Anterior cingulate cortex (tissue), 58 donors: ENCODE results near the gene CSF3.

ENCODE experiments used
- DNase-seq, 58 donors: peaks; one replicate each; lab custom pipeline; 2025; lab: John Stamatoyannopoulos, UW

CSF3 gene

GRCh38 chr17:40015005-40015997 is at the start of gene CSF3:
Gene CSF3 (plus strand): TSS chr17:40015440. CDS start chr17:40015475, 35 bp downstream.
- no peak for DNase-seq

DNA sequence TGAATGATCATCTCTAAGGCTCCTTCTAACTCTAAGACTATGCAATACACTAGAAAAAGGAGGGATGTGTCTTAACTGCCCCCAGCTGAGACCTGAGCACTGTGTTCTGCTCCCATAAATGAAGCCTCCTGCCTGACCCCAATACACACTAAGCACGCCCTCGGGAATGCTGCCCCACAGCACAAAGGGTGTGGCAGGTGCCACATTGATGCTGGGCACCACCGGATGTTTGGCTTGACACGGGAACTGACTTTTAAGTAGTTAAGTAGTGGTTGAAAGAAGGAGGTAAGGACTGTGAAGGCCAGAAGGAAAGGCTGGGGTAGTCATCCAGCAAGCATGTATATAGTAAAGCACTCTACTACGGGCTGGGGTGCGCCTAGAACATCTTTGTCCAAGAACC is 48.5 kb upstream of the CSF3 start:
- DNase-seq = no peak

- no peak for DNase-seq
Measured at GRCh38 chr17:39968761-39969160, 46.5 kb upstream of the CSF3 start.

DNA sequence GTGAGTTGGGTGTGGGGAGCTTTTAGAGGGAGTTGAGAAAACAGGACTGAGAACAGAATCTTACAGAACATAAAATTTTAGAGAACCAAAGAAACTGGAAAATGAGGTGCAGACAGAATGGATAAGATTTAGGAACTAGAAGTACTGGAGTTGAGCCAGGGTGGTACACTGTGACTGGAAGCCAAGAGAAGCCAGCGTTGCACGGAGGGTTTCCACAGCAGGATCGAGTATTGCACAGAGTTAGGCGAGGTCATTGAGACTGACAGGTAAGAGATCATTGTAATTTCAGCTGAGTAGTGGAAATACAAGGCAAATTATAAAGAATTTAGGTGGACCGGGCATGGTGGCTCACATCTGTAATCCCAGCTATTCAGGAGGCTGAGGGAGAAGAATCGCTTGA is 45.9 kb upstream of the CSF3 start:
- no peak for DNase-seq

GRCh38 chr17:39970157-39970692 is 45.0 kb upstream of the CSF3 start:
- DNase-seq = no peak

GRCh38 chr17:39971076-39971603 is 44.1 kb upstream of the CSF3 start:
- DNase-seq = no peak

DNA sequence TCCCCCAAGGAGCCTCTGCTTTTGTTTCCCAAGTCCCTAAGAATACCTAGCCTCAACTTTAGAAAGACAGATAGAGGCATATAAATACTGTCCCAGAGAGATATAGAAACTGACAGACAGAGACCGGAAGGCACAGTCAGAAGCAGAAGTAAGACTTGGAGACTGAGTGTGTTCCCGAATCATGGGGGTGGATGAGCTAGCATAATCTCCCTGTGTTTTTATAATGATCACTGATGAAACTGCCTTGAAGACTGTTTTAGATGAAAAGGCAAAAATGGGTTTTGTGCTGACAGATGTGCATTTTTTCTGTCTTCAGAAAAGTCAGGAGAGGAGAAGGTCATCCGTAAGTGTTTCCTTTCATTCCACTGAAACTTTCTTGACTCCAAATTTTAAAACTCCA is 43.0 kb upstream of the CSF3 start:
- DNase-seq = no peak

- DNase-seq = no peak
Measured at GRCh38 chr17:39973496-39973895, 41.7 kb upstream of the CSF3 start.

DNA sequence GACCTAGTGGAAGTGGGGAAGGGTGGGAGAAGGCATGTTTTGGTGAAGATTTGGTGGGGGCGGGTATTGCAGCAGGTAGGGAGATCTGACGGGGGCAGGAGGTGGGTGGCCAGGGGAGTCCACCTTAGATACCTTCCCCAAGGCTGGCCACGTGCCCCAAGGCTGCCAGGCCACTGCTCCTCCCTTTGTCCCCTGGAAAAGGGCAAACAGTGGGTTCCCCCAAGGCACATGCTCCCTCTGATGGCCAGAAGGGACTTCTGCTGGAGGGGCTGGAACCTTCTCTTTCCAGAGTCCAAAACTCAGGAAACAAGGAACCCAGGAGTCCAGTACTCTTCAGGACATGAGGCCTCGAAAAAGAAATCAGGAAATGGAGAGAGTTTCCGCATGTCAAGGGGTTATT is 40.8 kb upstream of the CSF3 start:
- no peak for DNase-seq

DNA sequence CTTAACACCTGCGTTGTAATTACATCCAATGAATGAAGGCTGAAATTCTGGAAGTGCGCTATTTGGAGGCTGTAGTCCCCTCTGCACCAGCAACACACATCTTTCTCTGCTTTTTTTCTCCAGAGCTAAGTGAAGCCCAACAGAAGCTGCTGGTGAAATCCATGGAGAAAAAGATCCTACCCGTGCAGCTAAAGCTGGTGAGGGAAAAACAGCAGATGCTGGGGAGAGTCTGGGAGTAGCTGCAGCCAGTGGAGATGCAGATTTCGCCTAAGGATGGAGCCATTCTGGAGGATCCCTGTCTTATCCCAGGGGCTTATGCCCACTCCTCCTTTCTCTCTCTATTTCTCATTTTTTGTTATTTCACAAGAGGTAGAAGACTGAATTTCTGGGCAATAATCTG is 39.4 kb upstream of the CSF3 start:
- DNase-seq = no peak

GRCh38 chr17:39979016-39979670 is 36.1 kb upstream of the CSF3 start:
- no peak for DNase-seq

GRCh38 chr17:39979893-39980350 is 35.3 kb upstream of the CSF3 start:
- peak in 6 of 58 donors; percentile 9 to 60 (median 47) for DNase-seq

- peak; percentile 82 to 100 (median 98) for DNase-seq
Measured at GRCh38 chr17:39980351-39981206, 34.7 kb upstream of the CSF3 start, which contains the start of gene PSMD3. Gene PSMD3 (plus strand): TSS chr17:39980807. CDS start chr17:39980971, 164 bp downstream.

- no peak for DNase-seq
Measured at GRCh38 chr17:39981207-39981741, 34.0 kb upstream of the CSF3 start.

DNA sequence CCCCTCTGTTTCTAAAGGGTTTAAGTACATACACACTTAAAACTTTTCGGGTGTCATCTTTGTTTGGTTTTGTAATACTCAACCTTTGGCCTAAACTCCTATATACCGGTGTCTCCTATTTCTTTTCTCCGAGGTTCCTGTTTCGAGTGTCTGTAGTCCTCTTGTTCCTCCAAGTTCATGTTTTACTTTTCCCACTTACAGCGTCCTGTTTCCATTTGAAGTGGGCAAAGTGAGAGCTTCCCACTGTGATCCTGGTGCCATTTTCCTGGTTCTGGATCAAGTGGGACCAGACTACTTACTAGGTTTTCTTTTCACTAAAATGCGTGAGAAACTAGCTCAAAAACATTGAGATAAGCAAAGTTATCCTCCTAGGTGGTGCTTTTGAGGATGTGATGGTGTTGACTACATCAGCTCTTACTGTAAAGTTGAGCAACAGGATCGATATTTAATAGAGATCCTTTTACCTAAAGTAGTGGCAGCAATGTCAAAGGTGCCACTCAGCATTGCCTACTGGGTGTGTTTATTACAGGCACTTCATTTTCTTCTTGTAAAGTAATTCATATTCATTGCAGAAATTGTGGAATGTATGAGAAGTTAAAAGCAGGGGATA is 33.4 kb upstream of the CSF3 start:
- no peak for DNase-seq

GRCh38 chr17:39988206-39988810 is 26.9 kb upstream of the CSF3 start:
- no peak for DNase-seq

- DNase-seq = no peak
Measured at GRCh38 chr17:39994448-39994847, 20.8 kb upstream of the CSF3 start.

- DNase-seq = no peak
Measured at GRCh38 chr17:39995438-39995837, 19.8 kb upstream of the CSF3 start.

GRCh38 chr17:39996162-39996561 is 19.1 kb upstream of the CSF3 start:
- DNase-seq = no peak
